ENCODE results near the gene CHD1L.

CHD1L gene

DNA sequence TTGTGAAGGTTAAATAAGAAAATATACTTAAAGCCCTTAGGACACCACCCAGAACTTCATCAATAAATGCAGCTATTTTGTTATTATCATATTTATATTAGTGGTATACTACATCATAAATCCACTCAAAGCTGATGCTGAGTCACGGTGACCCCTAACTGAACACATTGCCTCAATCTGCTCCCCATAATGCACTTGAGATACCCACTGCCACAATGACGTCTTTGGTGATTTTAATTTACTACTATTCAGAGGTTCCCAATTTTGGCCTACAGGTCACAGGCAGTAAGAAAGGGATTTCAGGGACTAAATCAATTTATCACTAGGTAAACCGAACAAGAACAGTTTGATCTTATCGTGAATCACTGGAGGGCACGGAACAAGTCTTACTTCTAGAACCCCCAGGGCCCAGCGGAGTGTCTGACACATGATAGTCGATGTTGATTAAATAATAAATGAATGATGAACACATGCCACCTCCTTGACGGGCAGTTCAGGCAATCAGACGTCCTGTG, 493 bp upstream of the CHD1L start:
- H3K27ac Mint-ChIP-seq: peak overlapping the region; percentile 79
- H3K36me3 Mint-ChIP-seq: peaks cover 9% of the 10 kb centered on the region
- H3K27me3 Mint-ChIP-seq: peaks cover 4% of the 10 kb centered on the region
- no peaks in the 10 kb centered on the region for H3K9me3 Mint-ChIP-seq (ENCODE audit: low read depth)
- peaks cover 40% of the 10 kb centered on the region for H3K4me1 Mint-ChIP-seq (ENCODE audit: low read depth)
- H3K4me3 Mint-ChIP-seq: peak overlapping the region; percentile 82

DNA sequence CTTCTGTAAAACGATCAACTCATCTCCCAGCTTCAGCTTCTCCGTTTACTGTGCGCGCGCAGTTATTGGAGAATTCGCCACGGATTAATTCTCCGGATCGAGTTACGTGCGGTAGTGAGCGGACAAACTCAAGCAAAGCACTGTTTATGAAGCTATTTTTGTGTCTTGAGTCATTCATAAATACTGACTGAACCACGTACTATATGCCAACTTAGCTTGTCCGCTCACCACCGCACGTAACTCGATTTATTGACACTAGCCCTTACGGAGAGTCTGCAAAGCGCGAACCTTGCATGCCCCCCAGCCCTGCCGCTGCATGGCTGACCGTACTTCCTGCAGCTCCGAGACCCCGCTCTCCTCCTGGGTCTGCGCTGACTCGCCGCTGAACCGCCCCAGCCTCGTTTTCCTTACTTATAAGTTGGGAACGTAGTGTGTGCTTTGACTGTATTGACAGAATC, 773 bp downstream of the CHD1L start:
- Mint-ChIP-seq H3K9me3 (ENCODE audit: low read depth) (no peaks in the 10 kb centered on the region), H3K27me3 (peaks cover 4% of the 10 kb centered on the region), H3K36me3 (peaks cover 9% of the 10 kb centered on the region), H3K4me1 (ENCODE audit: low read depth) (peaks cover 51% of the 10 kb centered on the region), H3K27ac (peak overlapping the region; percentile 76), H3K4me3 (peak overlapping the region; percentile 98)

DNA sequence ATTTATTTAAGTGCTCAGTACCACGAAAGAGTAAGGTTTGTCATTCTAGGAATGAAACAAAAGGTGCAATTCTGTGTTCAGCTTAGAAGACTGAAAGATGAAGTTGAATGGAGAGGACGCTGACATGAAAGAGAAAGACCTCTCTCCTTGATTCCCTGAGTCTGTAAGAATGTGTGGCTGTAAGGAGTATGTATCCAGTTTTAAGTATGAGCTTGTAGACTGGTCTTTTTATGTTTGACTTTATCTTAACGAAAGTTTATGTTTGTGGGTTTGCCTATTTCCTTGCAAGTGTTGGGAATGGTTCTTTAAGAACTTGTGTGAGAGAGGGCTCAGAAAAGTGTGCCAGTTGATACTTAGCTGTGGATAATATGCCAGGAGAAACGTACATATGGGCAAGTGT, 1.4 kb downstream of the CHD1L start:
- peak overlapping the region; percentile 98 for H3K4me3 Mint-ChIP-seq
- H3K4me1 Mint-ChIP-seq (ENCODE audit: low read depth): peaks cover 55% of the 10 kb centered on the region
- H3K27ac Mint-ChIP-seq: peak overlapping the region; percentile 76
- H3K9me3 Mint-ChIP-seq (ENCODE audit: low read depth): no peaks in the 10 kb centered on the region
- peaks cover 4% of the 10 kb centered on the region for H3K27me3 Mint-ChIP-seq
- peaks cover 13% of the 10 kb centered on the region for H3K36me3 Mint-ChIP-seq

DNA sequence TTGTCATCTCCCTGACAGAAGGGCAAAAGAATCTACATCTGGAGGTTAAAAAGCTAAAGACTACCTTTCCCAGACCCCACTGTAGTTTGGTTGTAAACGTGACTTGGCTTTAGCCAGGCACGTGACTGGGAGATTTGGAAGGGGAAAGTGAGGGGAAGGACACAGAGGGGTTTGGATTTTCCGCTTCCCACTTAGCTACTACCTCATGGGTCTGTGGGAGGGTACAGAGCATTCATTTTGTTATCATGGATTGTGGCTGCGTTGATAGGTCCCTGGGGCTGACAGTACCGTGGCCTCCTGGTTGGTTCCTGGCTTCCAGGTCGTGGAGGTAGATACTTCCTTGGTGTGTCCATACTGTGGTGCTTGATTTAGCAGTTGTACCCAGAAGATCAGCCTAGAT, 2.6 kb downstream of the CHD1L start:
- Mint-ChIP-seq H3K4me1 (ENCODE audit: low read depth) (peaks cover 64% of the 10 kb centered on the region), H3K9me3 (ENCODE audit: low read depth) (no peaks in the 10 kb centered on the region), H3K36me3 (peaks cover 14% of the 10 kb centered on the region), H3K4me3 (peak overlapping the region; percentile 30), H3K27me3 (no peaks in the 10 kb centered on the region), H3K27ac (no peak overlapping the region)

DNA sequence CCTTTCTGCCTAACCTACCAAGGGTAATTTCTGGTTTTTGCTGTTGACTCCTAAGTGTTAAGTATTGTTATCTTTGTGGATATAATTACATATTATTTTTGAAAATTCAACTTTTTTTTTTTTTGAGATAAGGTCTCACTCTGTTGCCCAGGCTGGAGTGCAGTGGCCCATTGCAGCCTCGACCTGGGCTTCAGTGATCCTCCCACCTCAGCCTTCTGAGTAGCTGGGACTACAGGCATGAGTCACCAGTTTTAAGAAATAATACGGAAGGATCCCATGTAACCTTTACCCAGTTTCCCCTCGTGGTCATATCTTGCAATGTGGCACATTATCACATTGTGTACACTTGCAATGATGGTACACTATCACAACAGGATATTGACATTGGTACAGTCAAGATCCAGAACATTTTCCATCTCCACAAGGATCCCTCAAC, 3.1 kb downstream of the CHD1L start:
- no peak overlapping the region for H3K27ac Mint-ChIP-seq
- H3K36me3 Mint-ChIP-seq: peaks cover 14% of the 10 kb centered on the region
- H3K4me3 Mint-ChIP-seq: peak overlapping the region; percentile 8
- no peaks in the 10 kb centered on the region for H3K27me3 Mint-ChIP-seq
- H3K9me3 Mint-ChIP-seq (ENCODE audit: low read depth): no peaks in the 10 kb centered on the region
- peaks cover 68% of the 10 kb centered on the region for H3K4me1 Mint-ChIP-seq (ENCODE audit: low read depth)

DNA sequence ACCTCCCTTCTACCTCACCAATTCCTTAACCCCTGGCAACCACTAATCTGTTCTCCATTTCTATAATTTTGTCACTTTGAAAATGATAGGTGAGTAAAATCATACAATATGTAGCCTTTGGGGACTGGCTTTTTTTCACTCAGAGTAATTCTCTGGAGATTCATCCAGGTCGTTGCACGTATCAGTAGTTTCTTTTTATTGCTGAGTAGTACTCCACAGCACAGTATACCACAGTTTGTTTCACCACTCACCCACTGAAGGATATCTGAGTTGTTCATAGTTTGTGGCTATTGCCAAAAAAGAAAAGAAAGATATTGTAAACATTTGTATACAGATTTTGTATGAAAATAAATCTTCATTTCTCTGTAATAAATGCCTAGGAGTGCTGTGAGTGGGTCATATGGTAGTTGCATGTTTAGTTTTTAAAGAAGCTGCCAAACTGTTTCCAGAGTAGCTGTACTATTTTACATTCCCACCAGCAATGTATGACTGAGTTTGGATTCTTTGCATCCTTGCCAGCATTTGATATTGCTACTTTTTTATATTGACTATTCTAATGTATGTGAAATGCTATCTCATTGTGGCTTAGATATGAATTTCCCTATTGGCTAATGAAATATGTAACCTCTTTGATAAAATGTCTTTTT, 3.7 kb downstream of the CHD1L start:
- no peaks in the 10 kb centered on the region for H3K9me3 Mint-ChIP-seq (ENCODE audit: low read depth)
- no peak overlapping the region for H3K27ac Mint-ChIP-seq
- H3K4me3 Mint-ChIP-seq: peak overlapping the region; percentile 8
- H3K36me3 Mint-ChIP-seq: peaks cover 14% of the 10 kb centered on the region
- H3K4me1 Mint-ChIP-seq (ENCODE audit: low read depth): peaks cover 72% of the 10 kb centered on the region
- H3K27me3 Mint-ChIP-seq: no peaks in the 10 kb centered on the region

DNA sequence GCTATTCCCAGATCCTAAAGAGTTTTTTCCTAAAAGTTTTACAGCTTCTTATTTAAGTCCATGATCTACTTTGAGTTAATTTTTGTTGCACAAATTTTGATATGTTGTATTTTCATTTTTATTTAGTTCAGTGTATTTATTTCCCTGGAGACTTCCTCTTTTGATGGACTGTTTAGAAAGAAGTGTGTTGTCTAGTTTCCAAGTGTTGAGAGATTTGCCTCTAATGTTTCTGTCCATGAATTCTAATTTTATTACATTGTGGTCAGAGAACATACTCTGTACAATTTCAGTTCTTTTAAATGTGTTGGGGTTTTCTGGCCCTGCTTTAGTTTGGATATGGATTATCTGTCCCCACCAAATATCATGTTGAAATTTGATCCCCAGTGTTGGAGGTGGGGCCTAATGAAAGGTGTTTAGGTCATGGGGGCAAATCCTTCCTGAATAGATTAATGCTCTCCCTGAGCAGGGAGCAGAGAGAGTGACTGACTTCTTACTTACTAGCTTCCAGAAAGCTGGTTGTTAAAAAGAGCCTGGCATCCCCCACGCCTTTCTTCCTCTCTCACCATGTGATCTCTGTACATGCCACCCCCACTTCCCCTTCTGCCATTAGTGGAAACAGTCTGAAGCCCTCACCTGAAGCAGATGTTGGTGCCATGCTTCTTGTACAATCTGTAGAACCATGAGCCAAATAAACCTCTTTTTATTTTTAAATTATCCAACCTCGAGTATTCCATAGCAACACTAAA, 4.6 kb downstream of the CHD1L start:
- Mint-ChIP-seq H3K27me3 (no peaks in the 10 kb centered on the region), H3K27ac (peak overlapping the region; percentile 24), H3K9me3 (ENCODE audit: low read depth) (no peaks in the 10 kb centered on the region), H3K36me3 (peaks cover 15% of the 10 kb centered on the region), H3K4me1 (ENCODE audit: low read depth) (peaks cover 73% of the 10 kb centered on the region), H3K4me3 (peak overlapping the region; percentile 33)

DNA sequence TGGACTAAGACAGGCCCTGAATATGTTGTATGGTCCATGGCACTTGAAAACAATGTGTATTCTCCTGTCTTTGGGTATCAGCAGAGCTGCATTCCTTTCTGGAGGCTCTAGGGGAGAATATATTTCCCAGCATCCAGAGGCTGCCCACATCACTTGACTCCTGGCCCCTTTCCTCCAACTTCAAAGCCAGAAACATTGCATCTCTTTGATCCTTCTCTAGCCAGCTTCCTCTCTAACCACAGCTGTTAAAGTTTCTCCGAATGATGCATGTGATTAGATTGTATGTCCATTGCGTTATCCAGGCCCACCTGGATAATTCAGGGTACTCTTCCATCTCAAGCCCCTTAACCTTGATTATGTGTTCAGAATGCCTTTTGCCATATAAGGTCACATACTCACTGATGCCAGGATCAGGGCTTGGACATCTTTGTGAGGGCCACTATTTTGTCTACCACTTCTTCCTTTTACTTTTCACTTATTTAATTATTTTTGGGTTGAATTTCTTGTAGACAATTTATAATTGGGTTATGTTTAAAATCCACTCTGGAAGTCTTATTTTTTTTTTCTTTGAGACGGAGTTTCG, 5.3 kb downstream of the CHD1L start:
- H3K27me3 Mint-ChIP-seq: no peaks in the 10 kb centered on the region
- peak overlapping the region; percentile 33 for H3K4me3 Mint-ChIP-seq
- H3K9me3 Mint-ChIP-seq (ENCODE audit: low read depth): no peaks in the 10 kb centered on the region
- peaks cover 16% of the 10 kb centered on the region for H3K36me3 Mint-ChIP-seq
- peaks cover 75% of the 10 kb centered on the region for H3K4me1 Mint-ChIP-seq (ENCODE audit: low read depth)
- H3K27ac Mint-ChIP-seq: peak overlapping the region; percentile 24

DNA sequence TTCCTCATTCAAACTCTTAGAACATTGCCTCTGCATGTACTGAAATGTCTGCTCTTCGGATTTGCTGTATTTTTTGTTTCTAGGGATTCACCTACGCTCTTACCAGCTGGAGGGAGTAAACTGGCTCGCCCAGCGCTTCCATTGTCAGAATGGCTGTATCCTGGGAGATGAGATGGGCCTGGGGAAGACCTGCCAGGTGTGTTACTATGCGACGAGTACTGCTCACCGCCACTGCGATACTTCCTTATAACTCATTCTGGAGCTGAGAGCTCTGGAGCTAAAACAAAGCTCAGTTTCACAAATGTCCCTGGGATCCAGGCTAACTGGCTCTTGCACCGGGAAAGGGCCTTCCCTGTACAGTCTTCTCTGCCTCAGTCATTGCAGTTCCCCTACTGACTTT, 10.1 kb downstream of the CHD1L start:
- no peak overlapping the region for H3K4me3 Mint-ChIP-seq
- H3K27ac Mint-ChIP-seq: no peak overlapping the region
- peaks cover 23% of the 10 kb centered on the region for H3K36me3 Mint-ChIP-seq
- no peaks in the 10 kb centered on the region for H3K27me3 Mint-ChIP-seq
- peaks cover 33% of the 10 kb centered on the region for H3K4me1 Mint-ChIP-seq (ENCODE audit: low read depth)
- H3K9me3 Mint-ChIP-seq (ENCODE audit: low read depth): no peaks in the 10 kb centered on the region

DNA sequence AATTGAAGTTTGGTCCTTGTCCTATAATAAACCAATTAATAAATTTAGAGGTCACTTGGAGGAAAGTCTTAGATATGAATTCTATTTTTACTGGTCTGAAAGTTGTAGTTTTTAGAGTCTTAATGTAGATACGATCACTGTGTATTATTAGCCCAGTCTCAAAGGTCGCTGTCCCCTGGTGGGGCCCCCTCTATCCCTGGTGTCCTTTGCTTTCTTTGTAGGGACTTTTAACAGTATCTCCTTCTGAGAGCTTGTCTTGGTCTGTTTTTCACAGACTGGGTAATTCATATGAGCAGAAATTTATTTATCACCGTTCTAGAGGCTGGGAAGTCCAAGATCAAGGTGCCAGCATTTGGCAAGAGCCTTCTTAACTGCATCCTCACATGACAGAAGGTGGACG, 18.5 kb downstream of the CHD1L start:
- Mint-ChIP-seq H3K27me3 (no peaks in the 10 kb centered on the region), H3K4me3 (no peak overlapping the region), H3K9me3 (ENCODE audit: low read depth) (no peaks in the 10 kb centered on the region), H3K4me1 (ENCODE audit: low read depth) (no peaks in the 10 kb centered on the region), H3K27ac (no peak overlapping the region), H3K36me3 (peaks cover 17% of the 10 kb centered on the region)

DNA sequence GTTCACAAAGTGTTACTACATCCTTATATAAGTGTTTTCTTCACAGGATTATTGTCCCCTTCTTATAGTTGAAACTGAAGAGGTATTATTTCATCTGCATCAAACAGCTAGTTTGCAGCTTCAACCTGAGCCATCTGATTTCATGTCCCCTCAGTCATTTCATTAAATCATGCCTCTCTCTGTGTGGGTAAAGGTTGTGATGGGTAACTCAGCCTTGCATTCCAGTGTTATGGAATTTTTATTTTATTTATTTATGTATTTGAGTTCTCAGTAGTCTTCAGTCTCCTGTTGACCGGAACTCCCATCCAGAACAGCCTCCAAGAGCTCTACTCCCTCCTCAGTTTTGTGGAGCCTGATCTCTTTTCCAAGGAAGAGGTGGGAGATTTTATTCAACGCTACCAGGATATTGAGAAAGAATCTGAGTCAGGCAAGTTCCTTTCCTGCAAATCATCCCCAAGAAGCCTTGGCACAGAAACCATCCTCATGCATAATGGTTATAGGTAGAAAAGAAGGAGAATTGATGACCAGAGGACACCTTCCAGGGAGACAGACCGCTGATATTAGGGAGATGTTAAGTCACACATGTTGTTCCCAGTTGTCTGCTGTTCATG, 21.8 kb downstream of the CHD1L start:
- Mint-ChIP-seq H3K4me1 (ENCODE audit: low read depth) (no peaks in the 10 kb centered on the region), H3K27me3 (no peaks in the 10 kb centered on the region), H3K36me3 (peaks cover 26% of the 10 kb centered on the region), H3K4me3 (no peak overlapping the region), H3K9me3 (ENCODE audit: low read depth) (no peaks in the 10 kb centered on the region), H3K27ac (no peak overlapping the region)

DNA sequence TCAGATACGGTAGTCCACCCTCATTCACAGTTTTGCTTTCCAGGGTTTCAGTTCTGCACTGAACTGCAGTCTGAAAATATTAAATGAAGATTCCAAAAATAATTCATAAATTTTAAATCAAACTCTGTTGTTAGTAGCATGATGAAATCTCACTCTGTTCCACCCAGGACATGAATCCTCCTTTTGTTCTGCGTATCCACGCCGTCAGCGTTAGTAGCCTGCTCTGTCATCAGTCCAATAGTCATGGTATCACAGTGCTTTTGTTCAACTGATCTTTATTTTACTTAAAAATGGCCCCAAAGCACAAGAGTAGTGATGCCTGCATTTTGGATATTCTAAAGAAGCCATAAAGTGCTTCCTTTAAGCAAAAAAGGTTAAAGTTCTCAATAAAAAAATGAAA, 23.9 kb downstream of the CHD1L start:
- Mint-ChIP-seq H3K36me3 (peaks cover 26% of the 10 kb centered on the region), H3K4me1 (ENCODE audit: low read depth) (no peaks in the 10 kb centered on the region), H3K27ac (no peak overlapping the region), H3K27me3 (no peaks in the 10 kb centered on the region), H3K9me3 (ENCODE audit: low read depth) (no peaks in the 10 kb centered on the region), H3K4me3 (no peak overlapping the region)

DNA sequence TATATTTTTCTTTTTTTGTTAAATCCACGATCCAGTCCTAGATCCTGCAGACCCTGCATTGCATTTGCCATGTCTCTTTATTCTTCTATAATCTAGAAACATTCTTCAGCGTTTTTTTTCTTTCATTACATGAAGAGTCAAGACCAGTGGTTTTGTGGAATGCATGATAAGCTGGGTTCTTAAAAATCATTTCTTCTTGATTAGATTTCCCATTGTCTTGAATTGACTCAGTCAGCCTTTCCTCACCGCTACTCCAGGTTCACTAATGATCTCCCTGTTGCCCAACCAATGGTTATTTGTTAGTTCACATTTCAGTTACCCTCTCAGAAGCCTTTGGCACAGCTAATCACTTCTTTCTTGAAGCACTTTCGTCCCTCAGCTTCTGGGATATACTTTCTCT, 25.2 kb downstream of the CHD1L start:
- Mint-ChIP-seq H3K36me3 (peaks cover 29% of the 10 kb centered on the region), H3K27me3 (no peaks in the 10 kb centered on the region), H3K9me3 (ENCODE audit: low read depth) (no peaks in the 10 kb centered on the region), H3K4me1 (ENCODE audit: low read depth) (no peaks in the 10 kb centered on the region), H3K27ac (no peak overlapping the region), H3K4me3 (no peak overlapping the region)

DNA sequence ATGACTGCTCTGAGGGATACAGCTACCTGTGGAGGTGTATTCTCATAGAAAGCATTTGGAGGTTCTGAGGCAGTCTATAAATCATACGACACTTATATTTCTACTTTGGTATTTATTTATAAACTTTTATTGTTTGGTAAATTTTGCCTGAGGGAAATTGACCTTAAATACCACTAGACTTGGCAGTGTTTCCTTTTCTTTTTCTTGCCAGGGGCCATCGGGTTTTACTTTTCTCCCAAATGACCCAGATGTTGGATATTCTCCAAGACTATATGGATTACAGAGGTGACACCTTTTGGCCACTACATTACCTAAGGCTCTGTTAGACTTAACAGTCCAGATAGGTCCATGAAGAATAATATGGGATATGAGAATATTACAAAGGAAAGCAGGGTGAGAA, 28.2 kb downstream of the CHD1L start:
- Mint-ChIP-seq H3K27ac (no peak overlapping the region), H3K4me3 (no peak overlapping the region), H3K36me3 (peaks cover 33% of the 10 kb centered on the region), H3K27me3 (no peaks in the 10 kb centered on the region), H3K9me3 (ENCODE audit: low read depth) (no peaks in the 10 kb centered on the region), H3K4me1 (ENCODE audit: low read depth) (peaks cover 1% of the 10 kb centered on the region)

DNA sequence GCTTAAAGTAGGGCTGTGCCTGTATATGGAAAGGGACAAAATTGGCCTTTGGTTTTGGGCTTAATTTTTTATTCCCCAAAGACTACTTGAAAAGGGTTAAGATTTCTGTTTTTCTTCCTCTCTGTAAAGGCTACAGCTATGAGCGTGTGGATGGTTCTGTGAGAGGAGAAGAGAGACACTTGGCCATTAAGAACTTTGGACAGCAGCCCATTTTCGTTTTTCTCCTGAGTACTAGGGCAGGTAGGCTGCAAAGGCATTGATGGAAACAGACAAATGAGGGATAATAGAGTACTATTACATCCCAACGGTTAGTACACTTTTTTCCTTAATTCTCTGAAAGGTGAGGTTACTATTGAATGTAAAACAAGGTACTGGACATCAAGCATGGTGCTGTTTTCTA, 29.6 kb downstream of the CHD1L start:
- H3K9me3 Mint-ChIP-seq (ENCODE audit: low read depth): no peaks in the 10 kb centered on the region
- no peaks in the 10 kb centered on the region for H3K27me3 Mint-ChIP-seq
- no peak overlapping the region for H3K4me3 Mint-ChIP-seq
- H3K4me1 Mint-ChIP-seq (ENCODE audit: low read depth): peaks cover 1% of the 10 kb centered on the region
- peaks cover 34% of the 10 kb centered on the region for H3K36me3 Mint-ChIP-seq
- H3K27ac Mint-ChIP-seq: no peak overlapping the region
